ENCODE data around the gene TOGARAM1.

DNA sequence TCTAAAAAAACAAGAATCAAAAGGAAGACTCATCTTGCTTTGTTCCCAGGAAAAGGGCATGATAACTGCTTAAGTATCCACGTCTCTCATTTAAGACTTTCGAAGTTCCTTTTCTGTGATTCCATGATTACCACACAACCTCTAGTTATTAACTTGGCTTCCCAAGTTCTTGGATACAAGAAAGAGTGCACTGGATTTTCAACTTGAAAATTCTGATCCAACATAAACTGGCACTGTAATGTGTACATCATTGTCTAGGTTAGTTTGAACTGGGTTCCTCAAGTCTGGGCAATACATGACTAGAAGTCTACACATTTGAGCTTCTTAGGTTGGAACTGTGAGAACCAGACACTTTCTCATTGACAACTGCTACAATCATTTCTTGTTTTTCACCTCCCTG lies 1.8 kb upstream of the TOGARAM1 start:
- TF ChIP-seq TCF12 (IDR thresholded peaks at IDR 0.05) (no peak), TAF1 (IDR thresholded peaks at IDR 0.05; ENCODE audit: borderline replicate concordance, low read depth, low read length) (no peak), RFX5 (IDR thresholded peaks at IDR 0.05; ENCODE audit: low read length) (no peak), SIN3A (IDR thresholded peaks at IDR 0.05; ENCODE audit: borderline replicate concordance, low read depth, low read length) (no peak)
- TF ChIP-seq, protein P1, sequence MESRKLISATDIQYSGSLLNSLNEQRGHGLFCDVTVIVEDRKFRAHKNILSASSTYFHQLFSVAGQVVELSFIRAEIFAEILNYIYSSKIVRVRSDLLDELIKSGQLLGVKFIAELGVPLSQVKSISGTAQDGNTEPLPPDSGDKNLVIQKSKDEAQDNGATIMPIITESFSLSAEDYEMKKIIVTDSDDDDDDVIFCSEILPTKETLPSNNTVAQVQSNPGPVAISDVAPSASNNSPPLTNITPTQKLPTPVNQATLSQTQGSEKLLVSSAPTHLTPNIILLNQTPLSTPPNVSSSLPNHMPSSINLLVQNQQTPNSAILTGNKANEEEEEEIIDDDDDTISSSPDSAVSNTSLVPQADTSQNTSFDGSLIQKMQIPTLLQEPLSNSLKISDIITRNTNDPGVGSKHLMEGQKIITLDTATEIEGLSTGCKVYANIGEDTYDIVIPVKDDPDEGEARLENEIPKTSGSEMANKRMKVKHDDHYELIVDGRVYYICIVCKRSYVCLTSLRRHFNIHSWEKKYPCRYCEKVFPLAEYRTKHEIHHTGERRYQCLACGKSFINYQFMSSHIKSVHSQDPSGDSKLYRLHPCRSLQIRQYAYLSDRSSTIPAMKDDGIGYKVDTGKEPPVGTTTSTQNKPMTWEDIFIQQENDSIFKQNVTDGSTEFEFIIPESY (IDR thresholded peaks at IDR 0.05; ENCODE audit: borderline replicate concordance, low read depth) = no peak
- TF ChIP-seq, protein P2, sequence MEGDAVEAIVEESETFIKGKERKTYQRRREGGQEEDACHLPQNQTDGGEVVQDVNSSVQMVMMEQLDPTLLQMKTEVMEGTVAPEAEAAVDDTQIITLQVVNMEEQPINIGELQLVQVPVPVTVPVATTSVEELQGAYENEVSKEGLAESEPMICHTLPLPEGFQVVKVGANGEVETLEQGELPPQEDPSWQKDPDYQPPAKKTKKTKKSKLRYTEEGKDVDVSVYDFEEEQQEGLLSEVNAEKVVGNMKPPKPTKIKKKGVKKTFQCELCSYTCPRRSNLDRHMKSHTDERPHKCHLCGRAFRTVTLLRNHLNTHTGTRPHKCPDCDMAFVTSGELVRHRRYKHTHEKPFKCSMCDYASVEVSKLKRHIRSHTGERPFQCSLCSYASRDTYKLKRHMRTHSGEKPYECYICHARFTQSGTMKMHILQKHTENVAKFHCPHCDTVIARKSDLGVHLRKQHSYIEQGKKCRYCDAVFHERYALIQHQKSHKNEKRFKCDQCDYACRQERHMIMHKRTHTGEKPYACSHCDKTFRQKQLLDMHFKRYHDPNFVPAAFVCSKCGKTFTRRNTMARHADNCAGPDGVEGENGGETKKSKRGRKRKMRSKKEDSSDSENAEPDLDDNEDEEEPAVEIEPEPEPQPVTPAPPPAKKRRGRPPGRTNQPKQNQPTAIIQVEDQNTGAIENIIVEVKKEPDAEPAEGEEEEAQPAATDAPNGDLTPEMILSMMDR (IDR thresholded peaks at IDR 0.05) = no peak
- TF ChIP-seq, protein P3, sequence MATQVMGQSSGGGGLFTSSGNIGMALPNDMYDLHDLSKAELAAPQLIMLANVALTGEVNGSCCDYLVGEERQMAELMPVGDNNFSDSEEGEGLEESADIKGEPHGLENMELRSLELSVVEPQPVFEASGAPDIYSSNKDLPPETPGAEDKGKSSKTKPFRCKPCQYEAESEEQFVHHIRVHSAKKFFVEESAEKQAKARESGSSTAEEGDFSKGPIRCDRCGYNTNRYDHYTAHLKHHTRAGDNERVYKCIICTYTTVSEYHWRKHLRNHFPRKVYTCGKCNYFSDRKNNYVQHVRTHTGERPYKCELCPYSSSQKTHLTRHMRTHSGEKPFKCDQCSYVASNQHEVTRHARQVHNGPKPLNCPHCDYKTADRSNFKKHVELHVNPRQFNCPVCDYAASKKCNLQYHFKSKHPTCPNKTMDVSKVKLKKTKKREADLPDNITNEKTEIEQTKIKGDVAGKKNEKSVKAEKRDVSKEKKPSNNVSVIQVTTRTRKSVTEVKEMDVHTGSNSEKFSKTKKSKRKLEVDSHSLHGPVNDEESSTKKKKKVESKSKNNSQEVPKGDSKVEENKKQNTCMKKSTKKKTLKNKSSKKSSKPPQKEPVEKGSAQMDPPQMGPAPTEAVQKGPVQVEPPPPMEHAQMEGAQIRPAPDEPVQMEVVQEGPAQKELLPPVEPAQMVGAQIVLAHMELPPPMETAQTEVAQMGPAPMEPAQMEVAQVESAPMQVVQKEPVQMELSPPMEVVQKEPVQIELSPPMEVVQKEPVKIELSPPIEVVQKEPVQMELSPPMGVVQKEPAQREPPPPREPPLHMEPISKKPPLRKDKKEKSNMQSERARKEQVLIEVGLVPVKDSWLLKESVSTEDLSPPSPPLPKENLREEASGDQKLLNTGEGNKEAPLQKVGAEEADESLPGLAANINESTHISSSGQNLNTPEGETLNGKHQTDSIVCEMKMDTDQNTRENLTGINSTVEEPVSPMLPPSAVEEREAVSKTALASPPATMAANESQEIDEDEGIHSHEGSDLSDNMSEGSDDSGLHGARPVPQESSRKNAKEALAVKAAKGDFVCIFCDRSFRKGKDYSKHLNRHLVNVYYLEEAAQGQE (IDR thresholded peaks at IDR 0.05; ENCODE audit: low read depth, low read length) = no peak
- TF ChIP-seq, protein P4, sequence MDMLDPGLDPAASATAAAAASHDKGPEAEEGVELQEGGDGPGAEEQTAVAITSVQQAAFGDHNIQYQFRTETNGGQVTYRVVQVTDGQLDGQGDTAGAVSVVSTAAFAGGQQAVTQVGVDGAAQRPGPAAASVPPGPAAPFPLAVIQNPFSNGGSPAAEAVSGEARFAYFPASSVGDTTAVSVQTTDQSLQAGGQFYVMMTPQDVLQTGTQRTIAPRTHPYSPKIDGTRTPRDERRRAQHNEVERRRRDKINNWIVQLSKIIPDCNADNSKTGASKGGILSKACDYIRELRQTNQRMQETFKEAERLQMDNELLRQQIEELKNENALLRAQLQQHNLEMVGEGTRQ (IDR thresholded peaks at IDR 0.05; ENCODE audit: borderline replicate concordance, low read depth, low read length) = no peak
